Suprapubic skin (tissue), 4 donors: Measurements from ENCODE around the gene SLC25A25. TPM values are rescaled to one million over a fixed set of nuclear protein-coding genes. Genes with fewer than 3 reads are reported as not detected.
"Not testable (repeated sequence)": the region's sequence is repeated elsewhere in the genome, so short reads cannot be mapped to it uniquely, and the experiment has no call there.

Source experiments
- DNase-seq, 2 donors: peaks; one replicate each; pipeline ENCODE4 v3.0.0-alpha.2; 2019; ENCODE audit warnings: low spot score in 2 of 2
- H3K27ac ChIP-seq: fragments of 200-600 bp; sonication (generic); one replicate; pipeline ENCODE4 v1.5.1; 2019
- H3K27me3 ChIP-seq: fragments of 200-600 bp; sonication (generic); one replicate; pipeline ENCODE4 v1.5.1; 2019
- H3K36me3 ChIP-seq: fragments of 200-600 bp; sonication (generic); one replicate; pipeline ENCODE4 v1.5.1; 2019
- H3K4me1 ChIP-seq: fragments of 200-600 bp; sonication (generic); one replicate; pipeline ENCODE4 v1.5.1; 2019
- H3K4me3 ChIP-seq: fragments of 200-600 bp; sonication (generic); one replicate; pipeline ENCODE4 v1.5.1; 2019; ENCODE audit warnings: mild to moderate bottlenecking
- H3K9me3 ChIP-seq: fragments of 200-600 bp; sonication (generic); one replicate; pipeline ENCODE4 v1.5.1; 2019
- CTCF ChIP-seq, 2 donors: fragments of 200-600 bp in 1 of 2; fragments of 450-650 bp in 1 of 2; sonication (generic) in 1 of 2; IDR thresholded peaks; one replicate each; pipeline ENCODE4 v1.5.1; 2016 to 2019; ENCODE audit warnings: antibody characterized with exemption in 2 of 2, mild to moderate bottlenecking in 1 of 2, moderate library complexity in 1 of 2
- EP300 ChIP-seq: sonication (generic); formaldehyde crosslinking; IDR thresholded peaks from one replicate; pipeline ENCODE4 v1.6.1; 2017; ENCODE audit warnings: antibody characterized with exemption
- POLR2A ChIP-seq, 2 donors: fragments of 450-650 bp; IDR thresholded peaks; one replicate each; pipeline ENCODE4 v1.6.1; 2017; ENCODE audit warnings: antibody characterized with exemption in 2 of 2, mild to moderate bottlenecking in 2 of 2, moderate library complexity in 2 of 2
- POLR2AphosphoS5 ChIP-seq, 3 donors: sonication (generic); formaldehyde crosslinking; IDR thresholded peaks; one replicate each; pipeline ENCODE4 v1.6.1; 2017; ENCODE audit warnings: antibody characterized with exemption in 3 of 3
- WGBS: methylation state at CpG from one replicate; pipeline ENCODE4 v1.1.5; 2018; 5-methylcytosine and 5-hydroxymethylcytosine counted together
- total RNA-seq, 4 donors: library from RNA; depleted of rRNA; stranded (reverse); fragments of >200 nt; gene quantifications; one replicate each; pipeline ENCODE4 v1.1.0, GENCODE V29; 2016

The SLC25A25 gene
- total RNA-seq, 4 donors from 2014 or later, result 37.9 to 106 (median 66.5) TPM

- peak in 1 of 2 donors; percentile 64 for DNase-seq
- 93% methylated on average over 10 of the region's 18 CpGs for WGBS
- peaks cover 54% of the 10 kb centered on the region for H3K36me3 ChIP-seq
- H3K4me3 ChIP-seq, result no peak overlapping the region
- H3K27ac ChIP-seq, result no peak overlapping the region
- TF ChIP-seq CTCF (IDR thresholded peaks at IDR 0.05) (no peak), EP300 (no peak), POLR2AphosphoS5 (IDR thresholded peaks at IDR 0.05) (no peak)
- H3K4me1 ChIP-seq, result peaks cover 14% of the 10 kb centered on the region
- no peaks in the 10 kb centered on the region for H3K9me3 ChIP-seq
- no peaks in the 10 kb centered on the region for H3K27me3 ChIP-seq
Measured at GRCh38 chr9:128107468-128108268, 39.6 kb downstream of the SLC25A25 start.

DNA sequence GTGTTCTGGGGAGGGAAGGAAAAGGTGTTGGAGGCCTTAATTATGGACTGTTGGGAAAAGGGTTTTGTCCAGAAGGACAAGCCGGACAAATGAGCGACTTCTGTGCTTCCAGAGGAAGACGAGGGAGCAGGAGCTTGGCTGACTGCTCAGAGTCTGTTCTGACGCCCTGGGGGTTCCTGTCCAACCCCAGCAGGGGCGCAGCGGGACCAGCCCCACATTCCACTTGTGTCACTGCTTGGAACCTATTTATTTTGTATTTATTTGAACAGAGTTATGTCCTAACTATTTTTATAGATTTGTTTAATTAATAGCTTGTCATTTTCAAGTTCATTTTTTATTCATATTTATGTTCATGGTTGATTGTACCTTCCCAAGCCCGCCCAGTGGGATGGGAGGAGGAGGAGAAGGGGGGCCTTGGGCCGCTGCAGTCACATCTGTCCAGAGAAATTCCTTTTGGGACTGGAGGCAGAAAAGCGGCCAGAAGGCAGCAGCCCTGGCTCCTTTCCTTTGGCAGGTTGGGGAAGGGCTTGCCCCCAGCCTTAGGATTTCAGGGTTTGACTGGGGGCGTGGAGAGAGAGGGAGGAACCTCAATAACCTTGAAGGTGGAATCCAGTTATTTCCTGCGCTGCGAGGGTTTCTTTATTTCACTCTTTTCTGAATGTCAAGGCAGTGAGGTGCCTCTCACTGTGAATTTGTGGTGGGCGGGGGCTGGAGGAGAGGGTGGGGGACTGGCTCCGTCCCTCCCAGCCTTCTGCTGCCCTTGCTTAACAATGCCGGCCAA is 40.4 kb downstream of the SLC25A25 start:
- WGBS, result 79% methylated on average over 14 of the region's 15 CpGs
- DNase-seq, result no peak
- no peaks in the 10 kb centered on the region for H3K9me3 ChIP-seq
- H3K27ac ChIP-seq, result no peak overlapping the region
- H3K4me1 ChIP-seq, result peaks cover 14% of the 10 kb centered on the region
- no peak for TF ChIP-seq CTCF (IDR thresholded peaks at IDR 0.05)
- TF ChIP-seq POLR2A (IDR thresholded peaks at IDR 0.05), result no peak
- no peak for TF ChIP-seq EP300
- TF ChIP-seq POLR2AphosphoS5 (IDR thresholded peaks at IDR 0.05), result no peak
- no peaks in the 10 kb centered on the region for H3K27me3 ChIP-seq
- H3K36me3 ChIP-seq, result peaks cover 47% of the 10 kb centered on the region
- H3K4me3 ChIP-seq, result no peak overlapping the region

GRCh38 chr9:128109050-128109709 is 41.1 kb downstream of the SLC25A25 start:
- H3K36me3 ChIP-seq, result peaks cover 48% of the 10 kb centered on the region

DNA sequence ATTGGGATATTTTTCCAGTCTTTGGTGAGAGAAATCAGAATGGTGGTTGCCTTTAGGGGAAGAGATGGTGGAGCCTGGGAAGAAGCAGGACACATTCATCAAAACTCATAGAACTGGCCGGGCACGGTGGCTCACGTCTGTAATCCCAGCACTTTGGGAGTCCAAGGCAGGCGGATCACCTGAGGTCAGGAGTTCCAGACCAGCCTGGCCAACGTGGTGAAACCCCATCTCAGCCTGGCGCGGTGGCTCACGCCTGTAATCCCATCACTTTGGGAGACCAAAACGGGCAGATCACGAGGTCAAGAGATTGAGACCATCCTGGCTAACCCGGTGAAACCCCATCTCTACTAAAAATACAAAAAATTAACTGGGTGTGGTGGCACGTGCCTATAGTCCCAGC is 43.7 kb downstream of the SLC25A25 start:
- H3K36me3 ChIP-seq, result peaks cover 36% of the 10 kb centered on the region
- not testable (repeated sequence) for H3K9me3 ChIP-seq, H3K27ac ChIP-seq, H3K27me3 ChIP-seq, H3K4me1 ChIP-seq, H3K4me3 ChIP-seq, DNase-seq
- 86% methylated on average over 12 of the region's 12 CpGs for WGBS

More at GRCh38 chr9:128109050-128109709, 41.1 kb downstream of the SLC25A25 start:
- no peak for TF ChIP-seq CTCF (IDR thresholded peaks at IDR 0.05)
- no peak for TF ChIP-seq EP300
- TF ChIP-seq POLR2A (IDR thresholded peaks at IDR 0.05), result no peak
- no peak for TF ChIP-seq POLR2AphosphoS5 (IDR thresholded peaks at IDR 0.05)
- no peak for DNase-seq
- WGBS, result 58% methylated on average over 20 of the region's 20 CpGs
- Histone ChIP-seq H3K27ac (no peak overlapping the region), H3K4me1 (peaks cover 11% of the 10 kb centered on the region), H3K9me3 (no peaks in the 10 kb centered on the region), H3K27me3 (no peaks in the 10 kb centered on the region), H3K4me3 (no peak overlapping the region)

DNA sequence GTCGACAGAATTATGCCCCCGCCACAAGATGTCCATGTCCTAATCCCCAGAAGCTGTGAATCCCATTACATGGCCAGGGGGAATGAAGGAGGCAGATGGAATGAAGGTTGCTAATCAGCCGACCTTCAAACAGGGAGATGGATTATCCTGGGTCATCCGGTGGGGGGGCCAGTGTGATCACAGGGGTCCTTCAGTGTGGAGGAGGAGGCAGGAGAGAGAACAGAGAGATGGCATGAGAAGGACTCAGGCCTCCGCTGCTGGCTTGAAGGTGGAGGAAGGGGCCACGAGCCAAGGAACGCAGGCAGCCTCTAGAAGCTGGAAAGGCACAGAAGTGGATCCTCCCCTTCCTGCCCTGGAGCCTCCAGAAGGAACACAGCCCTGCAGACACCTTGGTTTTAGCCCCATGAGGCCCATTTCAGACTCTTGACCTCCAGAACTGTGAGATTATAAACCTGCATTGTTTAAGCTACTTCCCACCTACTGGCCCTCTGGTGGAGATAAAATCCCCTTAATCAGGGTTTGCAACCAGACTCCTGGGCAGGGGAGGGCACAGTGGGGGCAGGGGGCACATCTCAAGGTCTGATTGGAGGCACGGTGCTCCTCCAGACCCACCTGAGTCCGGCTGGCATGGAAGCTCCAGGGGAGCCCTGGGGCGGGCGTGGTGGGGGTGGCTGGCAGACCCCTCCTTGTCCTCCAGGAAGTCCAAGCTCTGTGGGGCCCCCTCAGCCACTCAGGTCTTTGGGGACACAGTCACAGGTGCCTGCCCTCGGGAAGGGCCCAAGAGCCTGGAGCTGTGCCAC is 45.7 kb downstream of the SLC25A25 start:
- WGBS, result 95% methylated on average over 8 of the region's 12 CpGs
- H3K4me1 ChIP-seq, result peaks cover 16% of the 10 kb centered on the region
- no peak for DNase-seq
- H3K36me3 ChIP-seq, result peaks cover 16% of the 10 kb centered on the region
- H3K4me3 ChIP-seq, result no peak overlapping the region
- no peak overlapping the region for H3K27ac ChIP-seq
- TF ChIP-seq CTCF (IDR thresholded peaks at IDR 0.05) (no peak), POLR2AphosphoS5 (IDR thresholded peaks at IDR 0.05) (no peak), EP300 (no peak), POLR2A (IDR thresholded peaks at IDR 0.05) (no peak)
- H3K27me3 ChIP-seq, result no peaks in the 10 kb centered on the region
- H3K9me3 ChIP-seq, result no peaks in the 10 kb centered on the region
